SH-SY5Y (cell line): Measurements from ENCODE around the gene ACAT2.

ENCODE experiments used
- GATA2 ChIP-seq: IDR thresholded peaks from 2 replicates; pipeline ENCODE4 v1.6.1; 2011; ENCODE audit warnings: mild to moderate bottlenecking, low read depth, low read length
- GATA3 ChIP-seq: IDR thresholded peaks from 2 replicates; pipeline ENCODE4 v1.6.1; 2011; ENCODE audit warnings: low read depth, mild to moderate bottlenecking, low read length, moderate library complexity

Gene ACAT2

DNA sequence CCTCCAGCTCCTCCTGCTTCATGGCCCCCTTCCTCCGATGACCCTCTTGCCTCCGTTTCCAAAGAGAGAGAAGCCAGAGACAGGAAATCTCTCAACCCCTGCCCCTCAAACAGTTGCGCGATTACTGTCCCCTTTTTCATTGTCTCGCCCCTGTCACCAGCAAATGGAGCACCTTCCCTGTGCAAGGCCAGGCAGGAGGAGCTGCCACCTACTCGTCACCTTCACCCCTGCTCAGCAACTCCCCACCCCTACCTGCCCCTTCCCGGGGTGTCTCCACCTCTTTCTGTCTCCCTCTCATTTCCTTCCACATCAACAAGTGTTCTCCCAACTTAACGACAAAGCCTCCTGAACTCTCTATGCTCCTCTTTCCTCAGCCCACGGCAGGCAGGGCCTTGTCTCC is 51.9 kb downstream of the ACAT2 start:
- TF ChIP-seq GATA2 (no peak), GATA3 (no peak)

DNA sequence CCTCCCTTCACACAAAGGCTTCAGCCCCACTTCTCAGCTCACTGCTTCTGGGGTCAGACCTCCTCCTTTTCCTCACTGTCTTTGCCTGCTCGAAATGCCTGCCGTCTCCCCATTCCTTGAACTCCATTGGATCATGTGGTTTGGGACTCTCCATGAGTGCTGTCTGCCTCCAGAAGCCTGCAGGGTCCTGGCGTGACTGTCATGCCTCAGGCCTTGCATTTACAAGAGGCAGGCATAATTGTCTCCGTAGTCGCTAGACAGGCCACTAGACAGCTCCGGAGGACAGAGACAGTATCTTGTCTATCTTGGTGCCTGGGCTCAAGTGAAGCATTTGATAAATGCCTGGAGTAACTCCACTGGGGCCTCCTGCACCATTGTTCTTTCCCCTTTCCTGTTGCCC is 53.6 kb downstream of the ACAT2 start:
- no peak for TF ChIP-seq GATA2

DNA sequence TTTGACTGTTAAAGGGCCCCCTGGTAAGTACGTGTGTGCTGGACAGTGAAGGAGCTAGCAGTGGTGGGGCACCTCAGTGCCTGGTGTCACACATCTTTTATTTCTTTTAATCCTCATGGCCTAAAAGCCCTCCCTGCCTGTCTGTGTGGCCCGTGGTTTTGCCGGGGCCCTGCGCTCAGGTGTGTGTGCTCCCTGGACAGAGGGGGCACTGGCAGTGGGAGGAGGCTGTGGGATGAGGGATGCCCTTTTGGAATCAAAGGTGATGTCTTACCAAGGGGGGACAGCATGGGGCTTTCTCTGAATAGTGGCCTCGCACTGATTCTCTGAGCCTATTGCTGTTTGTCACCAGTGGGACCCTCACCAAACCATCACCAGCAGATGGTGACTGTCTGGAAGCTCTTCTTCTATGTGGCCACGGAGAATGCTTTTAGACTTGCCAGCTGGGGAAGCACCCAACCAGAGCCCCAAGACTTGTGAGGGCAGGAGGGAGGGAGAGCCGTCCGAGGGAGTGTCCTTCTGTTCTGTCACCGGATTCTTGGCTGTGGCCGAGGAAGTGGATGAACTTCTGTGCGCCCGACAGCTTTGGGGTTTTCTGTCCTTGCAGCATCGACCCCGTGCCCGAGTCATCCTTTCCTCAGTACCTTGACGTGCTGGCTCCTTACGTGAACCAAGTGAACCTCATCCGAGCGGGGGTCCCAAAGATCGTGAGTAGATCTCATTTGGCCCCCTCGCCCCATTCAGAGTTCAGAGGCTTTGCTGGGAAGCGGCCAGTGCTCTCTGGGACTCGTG is 56.3 kb downstream of the ACAT2 start:
- TF ChIP-seq GATA3 (no peak), GATA2 (no peak)

DNA sequence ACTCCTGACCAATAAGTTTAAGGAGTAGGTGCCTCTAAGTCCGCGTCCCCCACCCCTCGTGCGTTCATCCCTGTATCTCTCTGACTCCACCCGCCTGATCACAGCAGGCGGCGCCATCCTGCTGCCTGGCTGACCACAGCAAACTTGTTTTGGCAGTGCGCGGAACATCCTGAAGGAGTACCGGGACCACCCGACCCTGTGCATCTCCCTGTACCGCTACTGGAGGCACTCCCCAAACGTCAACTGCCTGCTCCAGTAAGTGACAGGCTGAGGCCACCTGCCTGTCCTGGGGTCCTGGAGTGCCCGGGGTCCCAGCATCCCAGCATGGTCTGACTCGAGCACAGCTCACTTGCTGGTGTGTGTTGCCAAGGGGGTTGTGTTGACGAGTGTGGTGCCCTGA is 57.3 kb downstream of the ACAT2 start:
- TF ChIP-seq GATA3, result no peak
- TF ChIP-seq GATA2, result no peak

DNA sequence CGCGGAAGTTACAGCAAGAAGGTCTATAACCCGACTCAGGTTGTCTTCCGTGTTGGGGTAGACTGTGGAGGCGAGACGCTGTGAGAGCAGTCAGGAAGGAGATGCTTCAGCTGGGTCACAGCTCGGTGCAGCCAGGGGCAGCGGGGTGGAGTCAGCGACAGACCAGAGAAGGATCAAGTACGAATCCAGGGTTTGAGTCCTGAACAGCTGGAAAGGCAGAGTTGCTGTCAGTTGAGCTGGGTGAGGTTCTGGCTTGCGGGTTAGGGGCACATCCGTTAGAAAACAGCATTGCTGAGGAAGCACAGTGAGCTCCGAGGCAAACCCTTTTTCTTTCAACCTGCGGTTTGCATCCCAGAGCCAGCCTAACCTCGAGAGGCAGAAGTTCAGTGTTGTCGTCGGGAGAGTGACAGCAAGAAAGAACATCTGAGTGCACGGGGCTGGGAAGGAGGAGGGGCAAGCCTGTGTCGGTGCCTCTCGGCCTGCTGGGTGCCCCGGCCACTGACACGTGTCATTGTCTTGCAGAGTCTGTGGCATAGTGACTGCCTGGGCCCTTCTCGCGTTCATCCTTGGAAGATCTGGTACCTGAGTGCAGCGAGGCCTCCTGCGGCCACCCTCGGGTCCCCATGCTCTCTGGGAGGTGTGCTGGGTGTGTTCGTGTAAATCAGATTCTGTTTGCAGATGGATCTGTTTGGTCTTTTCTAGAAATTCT is 58.2 kb downstream of the ACAT2 start:
- TF ChIP-seq GATA3, result no peak
- no peak for TF ChIP-seq GATA2

DNA sequence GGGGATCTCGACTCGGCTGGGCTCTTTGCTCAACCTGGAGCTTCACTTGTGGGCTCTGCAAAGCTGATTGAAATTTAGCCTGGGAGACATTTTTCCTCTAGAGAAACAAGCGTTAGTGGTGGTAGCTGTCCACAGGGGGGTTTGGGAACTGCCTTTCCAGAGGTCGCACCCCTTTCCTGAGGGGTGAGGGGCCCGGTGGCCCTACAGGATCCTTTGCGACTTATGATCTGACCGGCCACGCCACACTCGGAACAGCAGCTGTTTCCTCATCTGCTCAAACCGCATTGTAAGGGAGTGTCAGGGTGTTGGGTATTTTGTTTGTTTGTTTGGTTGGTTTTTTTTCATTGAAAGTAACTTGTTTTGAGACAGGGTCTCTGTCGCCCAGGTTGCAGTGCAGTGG is 59.3 kb downstream of the ACAT2 start:
- TF ChIP-seq GATA3 (no peak), GATA2 (no peak)

DNA sequence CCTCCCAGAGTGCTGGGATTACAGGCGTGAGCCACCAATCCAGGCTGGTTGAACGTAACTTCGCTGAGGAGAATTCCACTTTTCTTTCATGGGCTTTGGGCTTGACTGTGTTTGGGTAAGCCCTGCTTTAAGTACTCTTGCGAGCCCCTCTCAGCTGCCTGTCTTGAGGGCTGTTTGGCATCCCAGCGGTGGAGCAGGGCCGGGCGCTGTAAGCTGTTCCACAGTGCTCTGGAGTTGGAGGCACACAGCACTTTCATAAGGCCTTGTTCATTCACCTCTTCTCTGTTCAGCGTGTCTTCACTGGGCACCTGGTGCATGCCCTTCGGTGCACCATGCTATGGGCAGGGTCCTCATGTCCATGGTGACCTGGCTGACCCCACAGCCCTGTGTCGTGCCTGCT is 59.9 kb downstream of the ACAT2 start:
- TF ChIP-seq GATA2 (no peak), GATA3 (no peak)

DNA sequence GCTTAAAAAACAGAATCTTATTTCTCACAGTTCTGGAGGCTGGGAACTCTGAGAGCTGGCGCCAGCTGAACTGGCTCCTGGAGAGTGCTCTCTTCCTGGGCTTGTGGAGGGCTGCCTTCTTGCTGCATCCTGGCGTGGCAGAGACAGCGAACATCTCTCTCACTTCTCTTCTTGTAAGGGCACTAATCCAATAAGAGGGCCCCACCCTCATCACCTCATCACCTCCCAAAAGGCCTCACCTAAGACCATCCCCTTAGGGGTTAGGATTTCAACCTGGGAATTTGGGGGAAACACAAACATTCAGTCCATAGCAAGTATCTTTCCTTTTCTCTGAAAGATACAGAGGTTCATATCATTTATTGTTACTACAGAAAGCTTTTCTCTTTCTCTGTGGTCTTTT is 62.1 kb downstream of the ACAT2 start:
- no peak for TF ChIP-seq GATA3

DNA sequence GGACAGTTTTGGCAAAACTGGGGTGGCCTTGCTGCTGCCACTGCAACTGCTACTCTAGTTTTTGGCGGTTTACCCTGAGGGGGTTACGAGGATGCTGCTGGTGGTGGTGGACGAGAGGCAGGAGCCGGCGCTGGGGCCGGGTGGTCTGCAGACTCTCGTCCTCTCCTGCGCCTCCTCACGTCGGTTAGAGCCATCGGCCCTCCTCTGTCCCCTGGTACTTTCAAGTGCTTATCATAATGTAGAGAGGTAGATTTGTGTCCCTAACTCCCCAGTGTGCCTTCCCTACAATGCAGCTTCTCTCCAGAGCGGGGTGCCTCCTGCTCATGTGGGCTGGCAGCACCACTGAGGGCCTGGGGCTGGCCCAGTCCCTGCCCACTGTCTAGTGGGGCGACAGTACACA is 64.2 kb downstream of the ACAT2 start:
- TF ChIP-seq GATA3 (no peak), GATA2 (no peak)

DNA sequence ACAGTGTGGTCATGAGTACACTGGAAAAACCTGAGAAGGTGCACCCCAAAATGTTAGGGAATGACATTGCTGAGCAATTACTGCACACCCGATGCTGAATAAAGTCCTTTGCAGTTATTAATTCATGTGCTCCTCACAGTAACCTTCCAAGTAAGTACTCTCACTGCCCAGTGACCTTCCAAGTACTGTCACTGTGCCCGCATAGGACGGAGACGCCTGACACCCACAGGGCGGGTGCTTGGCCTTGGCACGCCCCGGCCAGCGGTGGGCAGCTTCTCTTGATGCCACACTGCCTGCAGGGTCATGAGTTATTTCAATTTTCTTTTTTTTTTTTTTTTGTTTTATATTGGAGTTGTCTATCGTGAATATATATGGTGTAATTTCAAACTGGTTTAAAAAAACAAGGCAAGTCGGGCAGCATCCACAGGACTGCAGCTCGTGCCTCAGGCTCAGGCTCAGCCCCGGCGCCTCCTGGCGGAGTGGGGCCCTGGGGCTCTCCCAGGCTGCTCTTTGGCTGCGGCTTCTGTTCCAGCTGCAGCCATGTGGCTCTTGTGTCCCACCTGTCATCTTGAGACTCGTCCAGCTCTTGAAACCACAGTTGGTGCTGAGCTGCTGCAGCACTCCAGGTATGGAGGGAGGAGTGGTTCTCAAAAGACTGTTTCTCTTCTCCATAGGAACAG is 65.3 kb downstream of the ACAT2 start:
- TF ChIP-seq GATA3 (no peak), GATA2 (no peak)

DNA sequence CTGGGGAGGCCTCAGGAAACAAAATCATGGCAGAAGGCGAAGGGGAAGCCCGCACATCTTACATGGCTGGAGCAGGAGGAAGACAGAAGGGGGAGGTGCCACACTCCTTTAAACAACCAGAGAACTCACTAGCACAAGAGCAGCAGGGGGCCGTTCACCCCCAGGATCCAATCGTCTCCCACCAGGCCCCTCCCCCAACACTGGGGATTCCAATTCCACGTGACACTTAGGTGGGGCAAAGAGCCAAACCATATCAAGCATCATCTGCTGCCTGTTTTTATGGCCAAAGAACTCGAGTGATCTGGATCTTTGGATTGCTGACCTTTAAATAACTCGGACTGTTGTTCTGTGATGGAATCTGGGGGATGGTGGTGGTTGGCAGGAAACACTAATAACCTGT is 66.2 kb downstream of the ACAT2 start:
- no peak for TF ChIP-seq GATA2
- no peak for TF ChIP-seq GATA3
